GM18505 (cell line): Measurements from ENCODE around the gene SHBG.

Experiments used
- ATAC-seq: cut with Tn5 transposase; IDR thresholded peaks from one replicate; pipeline ENCODE4 v1.9.1; 2021; ENCODE audit not compliant: unreplicated experiment
- POLR2A ChIP-seq: IDR thresholded peaks from 4 replicates; pipeline ENCODE4 v1.6.1; 2011; ENCODE audit warnings: borderline replicate concordance; ENCODE audit not compliant: insufficient read depth, insufficient read length; ENCODE audit errors: extremely low read depth

SHBG gene

DNA sequence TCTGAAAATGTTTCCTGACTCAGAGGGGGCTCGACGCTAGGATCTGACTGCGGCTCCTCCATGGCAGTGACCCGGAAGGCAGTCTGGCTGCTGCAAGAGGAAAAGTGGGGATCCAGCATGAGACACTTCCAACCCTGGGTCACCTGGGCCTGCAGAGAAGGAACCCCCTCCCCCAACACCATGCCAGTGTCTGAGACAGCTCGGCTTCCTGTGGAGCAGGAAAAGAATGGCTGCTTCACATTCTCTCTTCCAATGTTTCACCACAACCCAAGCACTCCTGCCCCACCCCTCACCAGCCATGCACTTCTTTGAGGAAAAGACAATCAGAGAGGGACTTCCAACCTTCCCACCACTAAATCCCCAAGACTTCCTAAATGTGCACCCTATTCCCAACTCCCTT lies 46.6 kb downstream of the SHBG start:
- ATAC-seq: no peak
- TF ChIP-seq POLR2A: no peak

DNA sequence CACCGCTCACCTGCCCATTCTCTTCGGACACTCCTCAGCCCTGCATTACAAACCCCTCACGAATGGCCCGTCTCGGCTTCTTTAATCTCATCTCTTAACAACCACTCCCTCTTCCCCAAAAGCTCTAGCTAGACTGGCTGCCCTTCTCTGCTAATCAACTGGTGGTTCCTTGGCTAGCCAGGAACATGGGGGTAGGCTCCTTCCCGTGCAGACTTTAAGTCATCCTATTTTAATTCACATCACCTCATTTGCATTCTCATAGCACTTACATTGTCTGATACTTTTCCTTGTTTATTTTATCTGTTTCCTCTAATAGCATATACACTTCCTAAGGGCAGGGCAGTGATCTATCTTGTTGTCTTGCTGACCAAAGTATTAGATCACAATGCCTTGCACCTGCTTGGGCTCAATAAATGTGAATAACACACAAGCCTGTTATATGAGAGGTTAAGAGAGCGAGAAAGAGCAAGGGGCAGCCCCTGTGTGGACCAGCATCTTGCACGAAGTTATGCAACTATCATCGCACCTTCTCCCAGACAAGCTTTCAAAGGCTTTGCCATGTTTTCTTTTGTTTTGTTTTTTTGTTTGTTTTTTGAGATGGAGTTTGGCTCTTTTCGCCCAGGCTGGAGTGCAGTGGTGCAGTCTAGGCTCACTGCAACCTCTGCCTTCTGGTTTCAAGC lies 47.6 kb downstream of the SHBG start:
- no peak for ATAC-seq
- no peak for TF ChIP-seq POLR2A
